Myometrial cell (primary cell): ENCODE measurements around the gene SHOX. TPM values are rescaled to one million over a fixed set of nuclear protein-coding genes. Genes with fewer than 3 reads are reported as not detected.

Experiments used
- total RNA-seq: library from RNA; depleted of rRNA; stranded (reverse); fragments of >200 nt; gene quantifications from 2 replicates; pipeline ENCODE4 v1.2.3, GENCODE V29; 2015

Gene SHOX
- not detected in 2 replicates for total RNA-seq

GRCh38 chrX:630612-631496 is at the start of gene SHOX:
SHOX (plus strand) TSS chrX:630791; CDS start chrX:630898, 107 bp downstream.

Other genes starting within 250 kb of the SHOX start
- 6.3 and 8.2 TPM in 2 replicates for gene PPP2R3B, start 243.9 kb upstream of the SHOX start, total RNA-seq